ENCODE measurements around the gene TMCC1. TPM values are rescaled to one million over a fixed set of nuclear protein-coding genes. Genes with fewer than 3 reads are reported as not detected.

Gene TMCC1
- total and polyA plus RNA-seq, 10 of the 15 experiments (the other 5 are each of a cell fraction or from before 2014, with no cell fraction given) = 2.3 to 21.1 (median 8.4) TPM

GRCh38 chr3:129605922-129606635 is 287.4 kb downstream of the TMCC1 start (continued):
- TF ChIP-seq REST (IDR thresholded peaks at IDR 0.05; ENCODE audit: low read depth, low read length) = no peak
- peak; percentile 46 for TF ChIP-seq IKZF1 (conservative IDR thresholded peaks at IDR 0.05)
- TF ChIP-seq MXI1 (IDR thresholded peaks at IDR 0.05; ENCODE audit: low read depth, low read length) = no peak
- TF ChIP-seq HCFC1 (IDR thresholded peaks at IDR 0.05; ENCODE audit: low read length) = no peak
- TF ChIP-seq CBX5 (IDR thresholded peaks at IDR 0.05; ENCODE audit: low read depth) = no peak
- no peak for TF ChIP-seq ZBED1 (IDR thresholded peaks at IDR 0.05; ENCODE audit: borderline replicate concordance)
- TF ChIP-seq POLR2AphosphoS5 (IDR thresholded peaks at IDR 0.05; ENCODE audit: low read length) = no peak
- TF ChIP-seq EED (IDR thresholded peaks at IDR 0.05; ENCODE audit: low read depth) = 0 out of 2 replicates have a peak, but pooled peaks have one; percentile 8
- no peak for TF ChIP-seq ZNF274 (IDR thresholded peaks at IDR 0.05; ENCODE audit: insufficient read depth, insufficient read length)
- 0 out of 2 replicates have a peak, but pooled peaks have one; percentile 32 for TF ChIP-seq LARP7 (IDR thresholded peaks at IDR 0.05)

All from GM12878 (cell line).